Measurements from ENCODE around the gene GTF3C4.
A peak's percentile ranks its signal among the peaks of the same experiment; 100 is the strongest.

GTF3C4 gene

GRCh38 chr9:132690696-132691095 is 20.4 kb downstream of the GTF3C4 start:
- H3K27ac ChIP-seq (replicated peaks): no peak overlapping the region
- TF ChIP-seq REST (IDR thresholded peaks at IDR 0.05; ENCODE audit: insufficient replicate concordance, low read depth) (no peak), CTCF (IDR thresholded peaks at IDR 0.05; ENCODE audit: insufficient read depth, low read length) (no peak)
- no peak for DNase-seq (ENCODE audit: low read depth in 1 of 2, low spot score in 1 of 2)
- H3K27me3 ChIP-seq (ENCODE audit: insufficient read depth, poor library complexity, severe bottlenecking): no peaks in the 10 kb centered on the region
- no peak overlapping the region for H3K4me3 ChIP-seq (replicated peaks; ENCODE audit: insufficient read depth, low read length)

- Histone ChIP-seq H3K27ac (replicated peaks) (no peak overlapping the region), H3K4me3 (replicated peaks; ENCODE audit: insufficient read depth, low read length) (no peak overlapping the region), H3K27me3 (ENCODE audit: insufficient read depth, poor library complexity, severe bottlenecking) (no peaks in the 10 kb centered on the region)
- peak; percentile 55 to 67 for DNase-seq (ENCODE audit: low read depth in 1 of 2, low spot score in 1 of 2)
- no peak for TF ChIP-seq REST (IDR thresholded peaks at IDR 0.05; ENCODE audit: insufficient replicate concordance, low read depth)
- peak; percentile 33 for TF ChIP-seq CTCF (IDR thresholded peaks at IDR 0.05; ENCODE audit: insufficient read depth, low read length)
- TF ChIP-seq SPI1 (IDR thresholded peaks at IDR 0.05; ENCODE audit: borderline replicate concordance, low read depth): peak; percentile 54; the same call in 1 of the 2 replicates
Measured at GRCh38 chr9:132694144-132694543, 23.9 kb downstream of the GTF3C4 start.

GRCh38 chr9:132697230-132697629 is 27.0 kb downstream of the GTF3C4 start:
- H3K4me3 ChIP-seq (replicated peaks; ENCODE audit: insufficient read depth, low read length): no peak overlapping the region
- H3K27ac ChIP-seq (replicated peaks): no peak overlapping the region
- DNase-seq (ENCODE audit: low read depth in 1 of 2, low spot score in 1 of 2): no peak
- TF ChIP-seq GABPA (IDR thresholded peaks at IDR 0.05; ENCODE audit: low read depth): no peak
- no peaks in the 10 kb centered on the region for H3K27me3 ChIP-seq (ENCODE audit: insufficient read depth, poor library complexity, severe bottlenecking)

GRCh38 chr9:132698989-132699388 is 28.7 kb downstream of the GTF3C4 start:
- Histone ChIP-seq H3K27me3 (ENCODE audit: insufficient read depth, poor library complexity, severe bottlenecking) (peaks cover 4% of the 10 kb centered on the region), H3K27ac (replicated peaks) (no peak overlapping the region), H3K4me3 (replicated peaks; ENCODE audit: insufficient read depth, low read length) (no peak overlapping the region)
- no peak for DNase-seq (ENCODE audit: low read depth in 1 of 2, low spot score in 1 of 2)
- TF ChIP-seq SPI1 (IDR thresholded peaks at IDR 0.05; ENCODE audit: borderline replicate concordance, low read depth): no peak
- no peak for TF ChIP-seq CTCF (IDR thresholded peaks at IDR 0.05; ENCODE audit: insufficient read depth, low read length)
- no peak for TF ChIP-seq GABPA (IDR thresholded peaks at IDR 0.05; ENCODE audit: low read depth)
- no peak for TF ChIP-seq POLR2AphosphoS5 (IDR thresholded peaks at IDR 0.05; ENCODE audit: low read depth)
- TF ChIP-seq REST (IDR thresholded peaks at IDR 0.05; ENCODE audit: insufficient replicate concordance, low read depth): no peak

Data from HL-60 (cell line).